B cell (primary cell): ENCODE results near the gene SHC3. TPM values are rescaled to one million over a fixed set of nuclear protein-coding genes. Genes with fewer than 3 reads are reported as not detected.

Experiments used
- ATAC-seq: fragments of 200-7000 bp; cut with Tn5 transposase; one replicate; pipeline ENCODE4 v1.10.0; 2021; ENCODE audit warnings: low read depth, mild to moderate bottlenecking, moderate number of reproducible peaks, moderate library complexity
- CTCF ChIA-PET: fragments of 350-600 bp; sonication (Branson Sonifier 250); formaldehyde crosslinking; loops from one replicate; lab custom pipeline; 2021; ENCODE audit warnings: antibody characterized with exemption, inconsistent platforms; lab: Charles Lee
- POLR2A ChIA-PET: fragments of 350-600 bp; sonication (Branson Sonifier 250); formaldehyde crosslinking; loops from one replicate; lab custom pipeline; 2021; ENCODE audit warnings: antibody characterized with exemption; lab: Charles Lee
- DNase-seq: peaks from one replicate; pipeline ENCODE4 v3.0.0; 2013
- H2AFZ ChIP-seq: 2 replicates; pipeline ENCODE4 v1.6.1; 2012; ENCODE audit warnings: mild to moderate bottlenecking, low read depth, low read length; ENCODE audit not compliant: insufficient read depth, poor library complexity, severe bottlenecking
- H3K27ac ChIP-seq, 2 donors: 1 replicate in 1 of 2; 2 replicates in 1 of 2; pipeline ENCODE4 v1.5.1; 2012 to 2013; ENCODE audit warnings: low read length in 2 of 2, mild to moderate bottlenecking in 2 of 2, moderate library complexity in 1 of 2
- H3K27me3 ChIP-seq, 4 experiments: fragments of 200-600 bp in 1 of 4; sonication (generic) in 1 of 4; replicated peaks in 1 of 4; 1 replicate in 2 of 4; 2 replicates in 2 of 4; pipeline versions ENCODE4 v1.6.1 to v1.7.0; 2013 to 2016; ENCODE audit warnings: low read length in 3 of 4, mild to moderate bottlenecking in 2 of 4, mixed read lengths in 1 of 4, moderate library complexity in 1 of 4; ENCODE audit not compliant: insufficient read depth in 4 of 4, control insufficient read depth in 3 of 4; ENCODE audit errors: control extremely low read depth in 1 of 4
- H3K36me3 ChIP-seq, 2 experiments: replicated peaks in 1 of 2; 1 replicate in 1 of 2; 2 replicates in 1 of 2; pipeline versions ENCODE4 v1.6.1 to v1.7.1; 2013; ENCODE audit warnings: low read length in 1 of 2; ENCODE audit not compliant: insufficient read depth in 2 of 2, control insufficient read depth in 1 of 2; ENCODE audit errors: control extremely low read depth in 1 of 2, extremely low read depth in 1 of 2
- H3K4me1 ChIP-seq, 2 donors: fragments of 200-600 bp in 1 of 2; sonication (generic) in 1 of 2; 1 replicate in 1 of 2; 2 replicates in 1 of 2; pipeline versions ENCODE4 v1.5.1 to v1.6.1; 2013 to 2017; ENCODE audit warnings: low read length in 2 of 2; ENCODE audit not compliant: control insufficient read depth in 2 of 2, insufficient read depth in 2 of 2
- H3K4me2 ChIP-seq: replicated peaks from 2 replicates; pipeline ENCODE3; 2012; ENCODE audit warnings: mild to moderate bottlenecking, low read depth, low read length; ENCODE audit not compliant: poor library complexity, severe bottlenecking
- H3K4me3 ChIP-seq, 5 experiments: fragments of 200-600 bp in 1 of 5; sonication (generic) in 1 of 5; 1 replicate in 3 of 5; 2 replicates in 2 of 5; pipeline versions ENCODE4 v1.5.1 to v1.7.0; 2011 to 2016; ENCODE audit warnings: low read length in 4 of 5, mild to moderate bottlenecking in 4 of 5, low read depth in 2 of 5, control low read depth in 1 of 5, moderate library complexity in 1 of 5; ENCODE audit not compliant: insufficient read depth in 1 of 5; ENCODE audit errors: control extremely low read depth in 1 of 5, extremely low read depth in 1 of 5
- H3K79me2 ChIP-seq: fragments of 200-600 bp; sonication (generic); one replicate; pipeline ENCODE4 v1.6.0; 2016; ENCODE audit warnings: low read length; ENCODE audit not compliant: control insufficient read depth, insufficient read depth
- H3K9ac ChIP-seq: fragments of 200-600 bp; sonication (generic); 2 replicates; pipeline ENCODE4 v1.6.1; 2017; ENCODE audit warnings: mild to moderate bottlenecking, low read length, moderate library complexity
- H3K9me3 ChIP-seq, 3 donors: one replicate each; pipeline versions ENCODE4 v1.6.1 to v1.7.1; 2013; ENCODE audit warnings: low read length in 2 of 3; ENCODE audit not compliant: control insufficient read depth in 2 of 3, insufficient read depth in 1 of 3; ENCODE audit errors: control extremely low read depth in 1 of 3
- H4K20me1 ChIP-seq: 2 replicates; pipeline ENCODE4 v1.6.0; 2012; ENCODE audit warnings: mild to moderate bottlenecking, low read length; ENCODE audit not compliant: insufficient read depth, control insufficient read depth, poor library complexity, severe bottlenecking
- H3K27ac Mint-ChIP-seq: one replicate; pipeline ENCODE4 v1.8.0; 2021; ENCODE audit warnings: mixed read lengths
- H3K27me3 Mint-ChIP-seq: one replicate; pipeline ENCODE4 v1.8.0; 2021; ENCODE audit warnings: mixed read lengths
- H3K4me1 Mint-ChIP-seq: one replicate; pipeline ENCODE4 v1.8.0; 2021; ENCODE audit warnings: mixed read lengths
- H3K4me3 Mint-ChIP-seq: one replicate; pipeline ENCODE4 v1.8.0; 2021; ENCODE audit warnings: mixed read lengths
- H3K9me3 Mint-ChIP-seq: one replicate; pipeline ENCODE4 v1.8.0; 2022; ENCODE audit warnings: mixed read lengths; ENCODE audit not compliant: insufficient read depth
- CTCF ChIP-seq: fragments of 200-600 bp; IDR thresholded peaks from one replicate; pipeline ENCODE4 v1.8.0; 2022; ENCODE audit warnings: antibody characterized with exemption, mild to moderate bottlenecking
- EZH2 ChIP-seq: IDR thresholded peaks from 2 replicates; pipeline ENCODE4 v1.6.1; 2012; ENCODE audit warnings: borderline replicate concordance, low read depth, mild to moderate bottlenecking, moderate library complexity, low read length; ENCODE audit not compliant: insufficient read depth, poor library complexity, severe bottlenecking
- WGBS: methylation state at CpG from one replicate; pipeline ENCODE4 v1.1.5; 2013; ENCODE audit warnings: missing lambda C conversion rate; ENCODE audit not compliant: insufficient coverage; 5-methylcytosine and 5-hydroxymethylcytosine counted together
- intact Hi-C: fragments of 100-400 bp; cut with micrococcal nuclease; formaldehyde crosslinking; loops from one replicate; pipeline ENCODE4 v1.10.0; 2022
- polyA plus RNA-seq: library from polyadenylated mRNA; depleted of rRNA; stranded (reverse); fragments of >200 nt; gene quantifications from 2 replicates; pipeline ENCODE4 v1.2.3, GENCODE V29; 2012
- total RNA-seq, 2 donors: library from RNA; stranded (reverse); fragments of 120-200 nt in 1 of 2; gene quantifications; 1 replicate in 1 of 2; 2 replicates in 1 of 2; pipeline versions ENCODE4 v1.2.3 to v1.2.4, GENCODE V29; 2013 to 2022

Gene SHC3
- total and polyA plus RNA-seq, 2 donors (not counting 1 experiment from before 2014, with no cell fraction given), result 0.03 TPM; not detected in 1

- WGBS, result 92% methylated on average over 4 of the region's 5 CpGs
- Histone ChIP-seq H3K4me1 (no peaks in the 10 kb centered on the region), H3K79me2 (no peaks in the 10 kb centered on the region), H4K20me1 (no peaks in the 10 kb centered on the region), H2AFZ (no peak overlapping the region), H3K27ac (no peak overlapping the region), H3K27me3 (peaks cover 0 to 3% (median 1%) of the 10 kb centered on the region in 4 experiments), H3K4me3 (no peak overlapping the region), H3K9me3 (peaks cover 0 to 14% (median 0%) of the 10 kb centered on the region in 3 donors), H3K9ac (no peak overlapping the region), H3K36me3 (no peaks in the 10 kb centered on the region), H3K4me2 (no peak overlapping the region)
- TF ChIP-seq EZH2 (no peak), CTCF (no peak)
- DNase-seq, result no peak
- Mint-ChIP-seq H3K9me3 (no peaks in the 10 kb centered on the region), H3K27me3 (peaks cover 4% of the 10 kb centered on the region), H3K4me1 (no peaks in the 10 kb centered on the region), H3K27ac (no peak overlapping the region), H3K4me3 (no peak overlapping the region)
- POLR2A ChIA-PET, result no interaction called here
- no peak for ATAC-seq
- intact Hi-C loops, result no loop called here
- CTCF ChIA-PET, result no interaction called here
Measured at GRCh38 chr9:89060790-89061189, 117.8 kb downstream of the SHC3 start.

- no peak overlapping the region for H3K4me3 Mint-ChIP-seq
Measured at GRCh38 chr9:89059925-89060506, 118.6 kb downstream of the SHC3 start.

More at GRCh38 chr9:89059925-89060506, 118.6 kb downstream of the SHC3 start:
- Mint-ChIP-seq H3K27ac (no peak overlapping the region), H3K27me3 (peaks cover 10% of the 10 kb centered on the region), H3K9me3 (no peaks in the 10 kb centered on the region), H3K4me1 (no peaks in the 10 kb centered on the region)
- Histone ChIP-seq H3K4me2 (no peak overlapping the region), H3K36me3 (no peaks in the 10 kb centered on the region), H3K9ac (no peak overlapping the region), H3K79me2 (no peaks in the 10 kb centered on the region), H3K4me3 (no peak overlapping the region), H3K4me1 (no peaks in the 10 kb centered on the region), H3K9me3 (peaks cover 0 to 14% (median 0%) of the 10 kb centered on the region in 3 donors), H3K27ac (no peak overlapping the region), H4K20me1 (no peaks in the 10 kb centered on the region), H2AFZ (no peak overlapping the region), H3K27me3 (peaks cover 0 to 3% (median 1%) of the 10 kb centered on the region in 4 experiments)
- POLR2A ChIA-PET, result no interaction called here
- intact Hi-C loops, result no loop called here
- no peak for DNase-seq
- CTCF ChIA-PET, result no interaction called here
- ATAC-seq, result no peak
- 89% methylated on average over 14 of the region's 15 CpGs for WGBS
- no peak for TF ChIP-seq EZH2
- no peak for TF ChIP-seq CTCF
